Gastrocnemius medialis (tissue), 4 donors: Measurements from ENCODE around the gene TRIM41.
A peak's percentile ranks its signal among the peaks of the same experiment; 100 is the strongest.

Experiments used
- POLR2A ChIP-seq, 2 donors: fragments of 450-650 bp; IDR thresholded peaks; one replicate each; pipeline ENCODE4 v1.6.1; 2017; ENCODE audit warnings: antibody characterized with exemption in 2 of 2, mild to moderate bottlenecking in 2 of 2, moderate library complexity in 2 of 2
- TF ChIP-seq, protein P1 (sequence below), 5 experiments: fragments of 450-650 bp in 3 of 5; fragments of 200-600 bp in 2 of 5; sonication (generic) in 2 of 5; IDR thresholded peaks in 4 of 5; conservative IDR thresholded peaks in 1 of 5; 1 replicate in 4 of 5; 2 replicates in 1 of 5; pipeline ENCODE4 v1.5.1; 2016 to 2019; ENCODE audit warnings: antibody characterized with exemption in 5 of 5, mild to moderate bottlenecking in 3 of 5, moderate library complexity in 3 of 5

DNA sequence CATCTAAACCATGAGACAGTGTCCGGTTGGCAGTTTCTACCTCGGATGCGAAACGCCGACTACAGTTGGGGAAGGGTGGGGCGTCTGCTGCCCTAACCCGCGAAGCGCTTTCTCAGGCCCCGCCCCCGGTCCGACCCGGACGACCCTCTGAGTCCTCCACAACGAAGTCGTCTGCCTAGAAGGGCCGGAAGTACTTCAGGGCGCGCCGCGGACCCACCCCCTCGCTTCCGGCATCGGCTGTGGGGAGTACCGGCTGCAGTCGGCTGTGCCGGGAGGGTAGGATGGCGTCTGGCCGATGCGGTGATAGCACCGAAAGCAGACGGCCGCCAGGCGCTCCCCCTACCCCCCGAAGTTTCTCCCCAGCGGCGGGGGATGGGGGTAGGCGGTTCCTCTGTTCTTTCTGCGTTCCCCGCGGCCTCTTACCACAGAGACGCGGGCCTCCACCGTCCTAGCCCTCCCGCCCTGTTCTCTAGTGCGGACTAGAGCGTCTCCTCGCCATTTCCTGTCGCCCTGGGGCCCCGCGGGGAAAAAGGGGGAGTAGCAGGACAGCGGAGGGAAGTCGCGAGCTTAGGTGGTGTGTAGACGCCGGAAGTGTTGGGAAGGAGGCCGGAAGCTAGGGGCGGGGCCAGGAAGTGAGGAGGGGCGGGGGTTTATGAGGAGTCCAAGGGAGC, at the start of gene TRIM41:
- peak; percentile 88 to 95 for TF ChIP-seq POLR2A (IDR thresholded peaks at IDR 0.05)
- TF ChIP-seq, protein P1, sequence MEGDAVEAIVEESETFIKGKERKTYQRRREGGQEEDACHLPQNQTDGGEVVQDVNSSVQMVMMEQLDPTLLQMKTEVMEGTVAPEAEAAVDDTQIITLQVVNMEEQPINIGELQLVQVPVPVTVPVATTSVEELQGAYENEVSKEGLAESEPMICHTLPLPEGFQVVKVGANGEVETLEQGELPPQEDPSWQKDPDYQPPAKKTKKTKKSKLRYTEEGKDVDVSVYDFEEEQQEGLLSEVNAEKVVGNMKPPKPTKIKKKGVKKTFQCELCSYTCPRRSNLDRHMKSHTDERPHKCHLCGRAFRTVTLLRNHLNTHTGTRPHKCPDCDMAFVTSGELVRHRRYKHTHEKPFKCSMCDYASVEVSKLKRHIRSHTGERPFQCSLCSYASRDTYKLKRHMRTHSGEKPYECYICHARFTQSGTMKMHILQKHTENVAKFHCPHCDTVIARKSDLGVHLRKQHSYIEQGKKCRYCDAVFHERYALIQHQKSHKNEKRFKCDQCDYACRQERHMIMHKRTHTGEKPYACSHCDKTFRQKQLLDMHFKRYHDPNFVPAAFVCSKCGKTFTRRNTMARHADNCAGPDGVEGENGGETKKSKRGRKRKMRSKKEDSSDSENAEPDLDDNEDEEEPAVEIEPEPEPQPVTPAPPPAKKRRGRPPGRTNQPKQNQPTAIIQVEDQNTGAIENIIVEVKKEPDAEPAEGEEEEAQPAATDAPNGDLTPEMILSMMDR (IDR thresholded peaks at IDR 0.05 in 4 of 5, conservative IDR thresholded peaks at IDR 0.05 in 1 of 5): peak in 1 of 5 experiments; percentile 3
